Gastrocnemius medialis (tissue), 4 donors: ENCODE results near the gene DMD. TPM values are rescaled to one million over a fixed set of nuclear protein-coding genes. Genes with fewer than 3 reads are reported as not detected.

ENCODE experiments used
- ATAC-seq, 2 donors: fragments of 150-250 bp; one replicate each; pipeline ENCODE4 v1.9.1; 2016
- DNase-seq, 2 donors: peaks; one replicate each; pipeline ENCODE4 v3.0.0-alpha.2; 2019
- H3K27ac ChIP-seq, 4 donors: fragments of 200-600 bp; sonication (generic); 1 replicate in 1 of 4; 2 replicates in 3 of 4; pipeline ENCODE4 v1.5.1; 2016 to 2018; ENCODE audit warnings: mild to moderate bottlenecking in 2 of 4, moderate library complexity in 1 of 4
- H3K27me3 ChIP-seq, 3 donors: fragments of 200-600 bp; sonication (generic) in 2 of 3; 1 replicate in 1 of 3; 2 replicates in 2 of 3; pipeline versions ENCODE4 v1.5.1 to v1.6.0; 2016 to 2019; ENCODE audit warnings: mild to moderate bottlenecking in 1 of 3, moderate library complexity in 1 of 3
- H3K36me3 ChIP-seq, 2 donors: fragments of 200-600 bp; sonication (generic) in 1 of 2; one replicate each; pipeline ENCODE4 v1.5.1; 2017 to 2018
- H3K4me1 ChIP-seq, 2 donors: fragments of 200-600 bp; sonication (generic) in 1 of 2; one replicate each; pipeline ENCODE4 v1.5.1; 2016 to 2017; ENCODE audit warnings: mild to moderate bottlenecking in 2 of 2
- H3K4me3 ChIP-seq, 4 donors: fragments of 200-600 bp; sonication (generic) in 3 of 4; 1 replicate in 1 of 4; 2 replicates in 3 of 4; pipeline ENCODE4 v1.5.1; 2016 to 2019; ENCODE audit warnings: mild to moderate bottlenecking in 2 of 4
- H3K9me3 ChIP-seq, 3 donors: fragments of 200-600 bp; sonication (generic) in 2 of 3; 1 replicate in 1 of 3; 2 replicates in 2 of 3; pipeline ENCODE4 v1.5.1; 2016 to 2019
- CTCF ChIP-seq, 5 experiments: fragments of 450-650 bp in 3 of 5; fragments of 200-600 bp in 2 of 5; sonication (generic) in 2 of 5; IDR thresholded peaks in 4 of 5; conservative IDR thresholded peaks in 1 of 5; 1 replicate in 4 of 5; 2 replicates in 1 of 5; pipeline ENCODE4 v1.5.1; 2016 to 2019; ENCODE audit warnings: antibody characterized with exemption in 5 of 5, mild to moderate bottlenecking in 3 of 5, moderate library complexity in 3 of 5
- POLR2A ChIP-seq, 2 donors: fragments of 450-650 bp; IDR thresholded peaks; one replicate each; pipeline ENCODE4 v1.6.1; 2017; ENCODE audit warnings: antibody characterized with exemption in 2 of 2, mild to moderate bottlenecking in 2 of 2, moderate library complexity in 2 of 2
- in situ Hi-C, 4 donors: fragments of 200-750 bp; cut with MboI; loops; one replicate each; pipeline versions ENCODE4 v1.15.0 to v1.8.0; 2017; ENCODE audit warnings: low sequenced_read_pairs in 4 of 4
- intact Hi-C: fragments of 100-400 bp; cut with DNase I; formaldehyde crosslinking; loops from one replicate; pipeline ENCODE4 v1.15.1; 2023; ENCODE audit warnings: low total_unique reads
- total RNA-seq, 4 donors: library from RNA; depleted of rRNA; stranded (reverse); fragments of >200 nt; gene quantifications; one replicate each; pipeline versions ENCODE4 v1.1.0 to v1.2.3, GENCODE V29; 2016

Gene DMD
- total RNA-seq, 4 donors from 2014 or later: 53.5 to 201 (median 98.9) TPM

GRCh38 chrX:32118832-32119231 lies 1092.5 kb downstream of the DMD start:
- intact Hi-C loops: no loop called here
- Histone ChIP-seq H3K27ac (no peak overlapping the region), H3K36me3 (no peaks in the 10 kb centered on the region), H3K4me1 (no peaks in the 10 kb centered on the region), H3K27me3 (no peaks in the 10 kb centered on the region), H3K9me3 (no peaks in the 10 kb centered on the region), H3K4me3 (no peak overlapping the region)
- ATAC-seq (no peak), DNase-seq (no peak)
- in situ Hi-C loops: no loop called here
- TF ChIP-seq POLR2A (IDR thresholded peaks at IDR 0.05) (no peak), CTCF (IDR thresholded peaks at IDR 0.05 in 4 of 5, conservative IDR thresholded peaks at IDR 0.05 in 1 of 5) (no peak)

GRCh38 chrX:32116047-32116446 lies 1095.3 kb downstream of the DMD start:
- no peak for ATAC-seq
- Histone ChIP-seq H3K4me1 (no peaks in the 10 kb centered on the region), H3K36me3 (no peaks in the 10 kb centered on the region), H3K27ac (no peak overlapping the region), H3K9me3 (no peaks in the 10 kb centered on the region), H3K4me3 (no peak overlapping the region), H3K27me3 (no peaks in the 10 kb centered on the region)
- no peak for DNase-seq
- TF ChIP-seq CTCF (IDR thresholded peaks at IDR 0.05 in 4 of 5, conservative IDR thresholded peaks at IDR 0.05 in 1 of 5) (no peak), POLR2A (IDR thresholded peaks at IDR 0.05) (no peak)
- intact Hi-C loops: no loop called here
- in situ Hi-C loops: no loop called here

GRCh38 chrX:32087663-32088062 lies 1123.7 kb downstream of the DMD start:
- intact Hi-C loops: no loop called here
- no peak overlapping the region for H3K27ac ChIP-seq
- H3K27me3 ChIP-seq: no peaks in the 10 kb centered on the region
- H3K36me3 ChIP-seq: no peaks in the 10 kb centered on the region
- DNase-seq (no peak), ATAC-seq (no peak)
- H3K9me3 ChIP-seq: no peaks in the 10 kb centered on the region
- no peak overlapping the region for H3K4me3 ChIP-seq
- in situ Hi-C loops: no loop called here
- TF ChIP-seq POLR2A (IDR thresholded peaks at IDR 0.05) (no peak), CTCF (IDR thresholded peaks at IDR 0.05 in 4 of 5, conservative IDR thresholded peaks at IDR 0.05 in 1 of 5) (no peak)
- H3K4me1 ChIP-seq: no peaks in the 10 kb centered on the region

GRCh38 chrX:32084757-32085156 lies 1126.6 kb downstream of the DMD start:
- H3K4me1 ChIP-seq: no peaks in the 10 kb centered on the region
- H3K9me3 ChIP-seq: no peaks in the 10 kb centered on the region
- intact Hi-C loops (no loop called here), in situ Hi-C loops (no loop called here)
- H3K27ac ChIP-seq: no peak overlapping the region
- H3K36me3 ChIP-seq: no peaks in the 10 kb centered on the region
- DNase-seq: no peak
- no peak overlapping the region for H3K4me3 ChIP-seq
- no peak for ATAC-seq
- TF ChIP-seq CTCF (IDR thresholded peaks at IDR 0.05 in 4 of 5, conservative IDR thresholded peaks at IDR 0.05 in 1 of 5) (no peak), POLR2A (IDR thresholded peaks at IDR 0.05) (no peak)
- H3K27me3 ChIP-seq: no peaks in the 10 kb centered on the region

GRCh38 chrX:32048285-32048684 lies 1163.1 kb downstream of the DMD start:
- Histone ChIP-seq H3K36me3 (no peaks in the 10 kb centered on the region), H3K9me3 (no peaks in the 10 kb centered on the region), H3K27ac (no peak overlapping the region), H3K4me3 (no peak overlapping the region), H3K27me3 (no peaks in the 10 kb centered on the region), H3K4me1 (no peaks in the 10 kb centered on the region)
- ATAC-seq (no peak), DNase-seq (no peak)
- in situ Hi-C loops (no loop called here), intact Hi-C loops (no loop called here)
- TF ChIP-seq CTCF (IDR thresholded peaks at IDR 0.05 in 4 of 5, conservative IDR thresholded peaks at IDR 0.05 in 1 of 5) (no peak), POLR2A (IDR thresholded peaks at IDR 0.05) (no peak)
